ENCODE data around the gene PNMT.

PNMT gene

DNA sequence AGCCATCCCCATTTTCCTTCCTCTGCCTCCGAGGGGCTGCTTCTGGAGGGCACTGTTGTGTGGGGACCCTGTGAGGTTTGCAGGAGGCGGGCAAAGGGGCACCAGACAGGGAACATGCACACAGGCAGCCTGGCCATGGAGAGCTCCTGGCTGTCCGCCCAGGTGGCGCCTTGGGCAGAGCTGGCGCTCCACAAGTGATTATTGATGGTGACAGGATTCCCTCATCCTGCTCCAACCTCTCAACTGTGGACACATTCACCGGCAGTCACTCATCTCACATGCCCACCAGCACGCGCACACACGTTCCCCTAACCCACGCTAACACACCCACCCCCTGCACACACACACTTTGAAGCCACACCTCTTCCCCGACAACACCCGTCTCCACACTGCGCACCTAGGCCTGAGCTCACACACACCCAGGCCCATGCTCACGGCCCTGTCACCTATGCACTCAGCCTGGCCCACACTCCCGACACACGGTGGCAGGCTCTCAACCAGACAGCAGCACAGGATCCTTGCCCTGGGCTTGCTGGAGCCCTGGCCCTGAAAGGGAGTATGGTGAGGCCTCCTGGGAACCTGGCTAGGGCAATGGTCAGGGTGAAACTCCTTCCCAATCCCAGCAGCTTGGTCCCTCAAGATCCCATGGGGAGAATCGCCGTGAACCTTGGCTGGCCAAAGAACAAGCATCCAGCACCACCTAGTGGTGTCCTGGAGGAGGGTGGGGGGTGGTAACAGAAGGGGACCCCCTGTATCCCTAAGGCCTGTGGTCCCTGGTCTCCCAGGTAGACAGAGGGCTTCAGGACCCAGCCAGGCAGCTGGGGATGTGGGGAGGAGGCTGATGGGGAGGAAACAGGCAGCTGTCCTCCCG, 3.6 kb downstream of the PNMT start:
- DNase-seq, result no peak

DNA sequence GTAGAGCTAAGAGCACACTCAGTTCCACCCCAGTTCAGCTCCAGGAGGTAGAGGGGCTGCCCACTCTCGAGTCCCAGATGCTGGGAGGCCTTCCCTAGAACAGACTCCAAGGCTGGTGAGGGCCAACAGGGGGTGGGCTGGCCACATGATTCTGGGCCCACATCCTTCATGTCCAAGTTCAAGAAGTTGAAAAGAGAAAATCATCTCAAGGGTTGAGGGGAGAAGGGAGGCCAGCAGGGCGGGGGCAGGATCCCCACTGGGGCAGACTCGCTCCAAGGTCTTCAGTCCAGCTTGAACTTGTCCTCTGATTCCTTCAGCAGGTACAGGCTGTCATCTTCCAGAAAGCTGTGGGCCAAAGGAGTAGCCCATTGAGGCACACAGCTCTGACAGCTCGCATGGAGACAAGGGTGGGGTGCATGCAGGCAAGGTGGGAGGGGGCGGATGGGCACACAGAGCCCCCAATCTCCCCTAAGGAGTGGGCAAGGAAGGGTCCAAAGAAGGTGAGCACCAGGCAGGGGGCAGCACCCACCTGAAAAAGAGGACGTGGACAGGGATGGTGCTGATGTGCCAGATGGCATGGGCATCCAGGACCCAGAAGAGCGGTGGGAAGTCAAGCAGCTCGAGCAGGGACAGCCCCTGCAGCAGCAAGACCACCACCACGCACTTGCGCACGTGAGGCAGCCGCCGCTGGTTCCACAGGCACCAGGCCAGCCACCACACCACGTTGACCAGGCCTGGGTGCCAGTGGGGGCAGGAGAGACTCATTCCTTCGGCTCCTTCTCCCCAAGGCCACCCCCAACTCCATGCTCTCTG, 4.5 kb downstream of the PNMT start:
- no peak for DNase-seq

DNA sequence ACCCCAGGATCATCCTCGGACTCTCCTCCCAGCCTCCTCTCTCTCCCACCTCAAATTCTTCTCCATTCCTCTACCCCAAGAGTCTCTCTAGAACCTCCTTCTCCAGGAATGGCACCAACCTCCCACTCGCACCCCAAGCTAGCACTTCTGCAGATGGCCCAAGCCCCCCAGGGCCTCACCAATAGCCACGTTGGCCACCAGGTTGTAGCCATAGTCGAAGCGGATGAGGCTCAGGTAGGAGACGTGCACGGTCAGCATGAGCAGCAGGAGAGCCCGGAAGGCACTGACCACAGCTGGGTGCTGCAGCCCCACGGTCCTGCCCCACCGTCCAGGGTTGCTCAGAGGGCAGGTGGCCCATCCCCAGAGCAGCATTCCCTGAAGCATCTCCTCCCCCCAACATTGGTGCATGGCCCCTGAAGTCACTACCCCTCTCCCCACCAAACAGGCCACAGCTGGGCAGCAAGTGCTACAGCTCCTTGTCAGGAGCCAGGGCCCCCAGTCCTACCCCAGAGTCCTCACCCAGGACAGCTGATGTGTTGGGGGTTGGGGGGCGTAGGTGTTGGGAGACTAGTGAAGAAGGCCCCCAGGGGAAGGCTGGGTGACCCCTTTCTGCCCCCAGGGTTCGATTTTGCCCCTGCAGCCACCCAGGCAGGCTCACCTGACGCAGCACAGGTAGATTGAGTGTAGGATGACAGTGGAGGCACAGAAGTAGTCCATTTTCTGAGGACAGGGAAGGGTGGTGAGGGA, 5.3 kb downstream of the PNMT start:
- DNase-seq, result no peak

GRCh38 chr17:39674179-39674578, 5.9 kb downstream of the PNMT start:
- DNase-seq, result no peak

DNA sequence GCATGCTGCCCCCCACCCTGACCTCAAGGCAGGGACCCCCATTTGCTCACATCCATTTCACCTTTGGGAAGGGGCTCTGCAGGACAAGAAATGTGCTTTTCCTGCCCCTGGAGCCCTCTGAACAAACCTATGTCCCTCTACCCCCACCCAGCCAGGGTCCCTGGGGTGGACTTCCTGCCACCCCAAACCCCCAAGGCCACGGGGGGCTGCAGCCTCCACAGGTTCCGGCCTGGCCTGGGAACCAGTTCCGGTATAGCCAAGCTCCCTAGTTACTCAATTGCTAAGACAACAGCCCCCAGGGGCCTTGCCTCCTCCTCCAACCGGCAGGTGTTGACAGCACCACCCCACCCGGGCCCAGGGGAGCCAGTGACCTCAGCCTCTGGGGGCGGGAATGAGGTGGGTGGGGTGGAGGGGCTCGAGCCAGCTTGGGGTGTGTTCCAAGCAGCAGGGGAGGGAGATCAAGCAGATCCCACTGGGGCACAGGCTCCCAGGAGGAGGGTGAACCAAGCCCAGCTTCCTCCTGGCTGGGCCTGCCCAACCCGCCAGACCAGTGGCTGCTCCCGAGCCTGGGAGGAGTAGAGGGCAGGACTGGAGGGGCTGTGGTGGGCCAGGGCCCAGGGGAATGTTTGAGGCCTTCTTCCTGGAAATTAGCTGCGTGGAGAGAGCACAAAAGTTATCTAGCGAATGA, 6.6 kb downstream of the PNMT start:
- DNase-seq, result no peak

DNA sequence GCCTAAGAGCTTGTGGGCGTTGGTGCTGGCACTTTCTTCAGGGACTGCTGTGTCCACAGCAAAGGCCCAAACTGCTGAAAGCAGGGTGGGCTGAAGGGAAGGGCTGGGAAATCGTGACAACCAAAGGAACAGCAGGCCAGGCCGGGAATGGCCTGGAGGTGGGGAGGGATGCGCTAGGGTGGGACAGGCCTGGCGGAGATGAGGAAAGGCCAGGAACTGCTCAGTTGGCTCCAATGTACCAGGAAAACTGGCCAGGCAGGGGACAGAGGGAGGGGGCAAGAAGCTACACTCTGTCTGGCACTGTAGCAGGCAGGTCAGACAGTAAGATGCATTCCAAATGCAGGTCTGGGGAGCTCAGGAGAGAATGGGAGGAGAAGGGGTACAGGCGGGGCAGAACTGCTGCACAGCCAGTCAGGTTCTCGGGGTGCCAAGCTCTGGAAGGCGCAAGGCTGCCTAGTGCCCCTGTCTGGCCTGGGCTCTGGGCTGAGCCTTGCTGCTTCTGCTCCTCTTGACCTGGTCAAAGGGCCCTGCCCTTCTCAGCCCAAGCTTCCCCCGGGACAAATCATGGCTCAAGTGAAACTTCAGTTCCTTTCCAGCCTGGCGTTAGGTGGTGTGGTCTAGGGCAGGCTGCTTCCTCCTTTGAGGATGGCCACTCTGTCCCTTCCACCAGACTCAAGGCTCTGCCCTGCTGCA, 7.3 kb downstream of the PNMT start:
- DNase-seq, result no peak

- no peak for DNase-seq
These were observed 8.1 kb downstream of the PNMT start for GRCh38 chr17:39676198-39676819.

- DNase-seq, result no peak
These were observed 8.8 kb downstream of the PNMT start for GRCh38 chr17:39677072-39677471.

DNA sequence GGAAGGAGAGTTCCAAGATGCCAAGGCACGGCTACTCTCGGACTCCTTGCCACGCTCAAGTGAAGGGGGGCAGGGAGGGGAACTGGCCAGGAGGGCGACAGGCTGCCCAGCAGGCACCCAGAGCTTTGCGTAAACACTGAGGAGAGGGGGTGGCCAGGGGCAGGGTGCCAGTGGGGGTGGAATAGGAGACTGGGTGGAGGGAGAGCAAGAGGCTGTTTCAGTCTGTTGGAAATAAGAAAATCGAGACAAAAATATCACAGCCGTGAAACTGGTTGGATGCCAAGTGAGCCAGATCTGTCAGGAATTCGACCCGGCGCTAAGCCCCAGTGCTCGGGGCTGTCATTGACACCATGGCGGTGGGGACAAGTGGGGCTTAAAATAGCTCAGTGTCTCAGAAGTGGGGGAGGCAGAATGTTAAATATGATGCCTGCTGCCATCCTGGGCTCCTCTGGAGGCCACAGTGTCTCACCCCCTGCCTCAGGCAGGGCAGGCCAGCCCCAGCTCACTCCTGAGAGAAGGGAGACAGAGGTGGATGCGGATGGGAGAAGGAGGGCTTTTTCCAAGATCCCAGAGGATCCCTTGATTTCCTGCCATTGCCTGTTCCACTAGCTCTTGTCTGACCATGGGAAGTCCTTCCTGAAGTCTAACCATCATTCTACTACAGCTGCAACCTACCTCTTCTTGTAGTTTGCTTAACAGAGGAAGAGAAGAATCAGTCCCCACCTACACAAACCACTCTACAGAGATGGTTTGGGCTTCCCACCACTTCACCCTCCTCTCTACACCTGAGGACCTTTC, 9.5 kb downstream of the PNMT start:
- no peak for DNase-seq

GRCh38 chr17:39678340-39679116, 10.3 kb downstream of the PNMT start:
- no peak for DNase-seq

DNA sequence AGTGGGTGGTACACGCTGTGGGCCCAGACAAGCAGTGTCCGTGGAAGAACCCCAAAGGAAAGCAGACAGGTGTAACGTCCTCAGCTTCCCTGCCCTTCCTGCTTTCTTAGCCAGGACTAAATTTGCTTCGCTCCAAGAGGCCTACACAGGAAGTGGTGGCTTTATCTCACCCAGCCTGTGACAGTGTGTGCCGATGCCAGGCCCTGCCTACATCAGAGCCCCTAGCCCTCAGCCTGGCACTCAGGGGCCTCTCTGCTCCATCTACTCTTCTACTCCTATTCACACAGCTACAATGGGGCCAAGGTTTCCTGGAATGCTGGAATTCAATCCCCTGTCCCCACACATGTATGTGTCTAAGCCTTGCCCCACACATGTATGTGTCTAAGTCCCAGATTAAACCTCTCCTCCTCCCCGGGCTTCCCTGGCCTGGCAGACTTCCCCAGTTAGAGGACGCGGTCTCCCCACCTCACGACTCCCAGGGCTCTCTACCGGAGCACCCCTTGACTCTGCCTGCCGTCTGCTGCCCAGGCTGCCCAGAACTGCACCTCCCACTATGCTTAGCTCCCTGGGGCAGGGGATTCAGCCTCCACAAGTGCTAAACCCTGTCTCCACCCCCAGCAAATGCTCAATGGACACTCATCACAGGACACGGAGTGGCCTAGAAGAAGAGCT, 11.4 kb downstream of the PNMT start:
- no peak for DNase-seq

- DNase-seq, result no peak
These were observed 15.2 kb downstream of the PNMT start for GRCh38 chr17:39683295-39683939.

- DNase-seq, result no peak
These were observed 16.3 kb downstream of the PNMT start for GRCh38 chr17:39684369-39685192.

- DNase-seq, result no peak
These were observed 18.9 kb downstream of the PNMT start for GRCh38 chr17:39687101-39687545.

DNA sequence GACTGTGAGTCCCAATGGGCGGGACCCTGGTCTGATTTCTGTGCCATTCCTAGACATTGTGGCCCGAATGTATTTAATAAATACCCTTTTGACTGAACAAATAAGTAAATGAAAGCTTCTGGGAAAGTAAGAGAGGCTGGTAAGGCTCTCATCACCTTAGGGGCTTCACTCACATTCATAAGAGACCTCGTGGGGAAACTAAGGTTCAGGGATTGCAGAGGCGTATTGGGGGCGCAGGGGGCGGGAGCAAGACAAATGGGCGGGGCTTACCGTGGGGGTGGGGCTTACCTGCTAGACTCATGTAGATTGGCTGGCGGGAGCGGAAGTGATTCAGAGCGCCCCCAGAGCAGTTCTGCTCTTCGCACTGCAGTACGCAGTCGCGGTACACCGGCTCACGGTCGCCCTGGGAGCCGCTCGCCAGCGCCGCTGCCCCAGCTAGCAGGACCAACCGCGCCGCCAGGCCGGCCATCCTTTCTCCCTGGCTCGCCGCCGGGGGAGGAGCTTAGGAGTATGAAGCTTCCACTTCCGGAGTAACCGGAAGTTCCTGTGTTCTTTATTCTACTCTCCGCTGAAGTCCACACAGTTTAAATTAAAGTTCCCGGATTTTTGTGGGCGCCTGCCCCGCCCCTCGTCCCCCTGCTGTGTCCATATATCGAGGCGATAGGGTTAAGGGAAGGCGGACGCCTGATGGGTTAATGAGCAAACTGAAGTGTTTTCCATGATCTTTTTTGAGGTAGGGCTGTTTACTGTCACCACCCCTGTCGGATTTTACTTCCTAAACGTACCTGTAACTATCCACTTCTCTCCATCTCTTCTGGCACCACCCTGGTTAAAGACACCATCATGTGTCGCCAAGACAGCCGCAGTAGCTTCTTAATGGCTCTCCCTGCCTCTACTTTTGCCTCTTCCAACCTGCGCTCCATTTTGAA, 19.6 kb downstream of the PNMT start, which contains the start of gene PGAP3:
TSS of gene PGAP3 (minus strand) at position 512 of the 929 bp plus-strand sequence. CDS start at position 469, 43 bp downstream.
- peak; percentile 94 for DNase-seq

DNA sequence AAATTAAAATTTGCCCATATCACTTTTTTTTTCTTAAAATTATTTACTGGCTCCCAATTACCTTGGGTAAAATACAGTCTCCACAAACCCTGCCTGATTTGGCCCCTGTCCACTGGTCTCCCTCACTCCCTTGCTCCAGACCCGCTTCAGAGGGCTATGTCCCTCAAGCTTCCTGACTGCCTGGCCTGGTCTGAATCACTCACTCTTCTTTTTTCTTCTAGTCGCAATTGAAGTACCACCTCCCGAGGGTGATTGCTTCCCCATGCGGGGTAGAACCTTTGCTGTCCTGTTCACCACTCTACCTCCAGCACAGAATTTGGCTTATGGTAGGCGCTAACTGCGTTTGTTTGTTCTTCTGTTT, 20.2 kb downstream of the PNMT start:
- DNase-seq, result no peak

- DNase-seq, result no peak
These were observed 20.7 kb downstream of the PNMT start for GRCh38 chr17:39688945-39689344.
